Liver (tissue), 3 donors: ENCODE results near the gene LYSMD1.

ENCODE experiments used
- CTCF ChIP-seq: fragments of 150-350 bp; IDR thresholded peaks from 2 replicates; pipeline ENCODE4 v1.5.1; 2017; ENCODE audit warnings: improper control_type of control experiment, low read depth, low read length; ENCODE audit not compliant: missing input control
- HNF4G ChIP-seq: IDR thresholded peaks from 2 replicates; pipeline ENCODE4 v1.6.1; 2016; ENCODE audit warnings: antibody characterized with exemption
- JUND ChIP-seq, 2 donors: IDR thresholded peaks; 2 replicates each; pipeline ENCODE4 v1.6.1; 2016; ENCODE audit warnings: antibody characterized with exemption in 2 of 2
- TAF1 ChIP-seq: conservative IDR thresholded peaks from 2 replicates; pipeline ENCODE4 v1.6.1; 2016; ENCODE audit warnings: antibody characterized with exemption, mild to moderate bottlenecking
- ZBTB33 ChIP-seq: IDR thresholded peaks from 2 replicates; pipeline ENCODE4 v1.6.1; 2016; ENCODE audit warnings: antibody characterized with exemption
- TF ChIP-seq, protein P1 (sequence below): IDR thresholded peaks from 2 replicates; pipeline ENCODE4 v1.6.1; 2016; ENCODE audit warnings: antibody characterized with exemption, mild to moderate bottlenecking
- donor health status: healthy.
- donor health status: healthy.

DNA sequence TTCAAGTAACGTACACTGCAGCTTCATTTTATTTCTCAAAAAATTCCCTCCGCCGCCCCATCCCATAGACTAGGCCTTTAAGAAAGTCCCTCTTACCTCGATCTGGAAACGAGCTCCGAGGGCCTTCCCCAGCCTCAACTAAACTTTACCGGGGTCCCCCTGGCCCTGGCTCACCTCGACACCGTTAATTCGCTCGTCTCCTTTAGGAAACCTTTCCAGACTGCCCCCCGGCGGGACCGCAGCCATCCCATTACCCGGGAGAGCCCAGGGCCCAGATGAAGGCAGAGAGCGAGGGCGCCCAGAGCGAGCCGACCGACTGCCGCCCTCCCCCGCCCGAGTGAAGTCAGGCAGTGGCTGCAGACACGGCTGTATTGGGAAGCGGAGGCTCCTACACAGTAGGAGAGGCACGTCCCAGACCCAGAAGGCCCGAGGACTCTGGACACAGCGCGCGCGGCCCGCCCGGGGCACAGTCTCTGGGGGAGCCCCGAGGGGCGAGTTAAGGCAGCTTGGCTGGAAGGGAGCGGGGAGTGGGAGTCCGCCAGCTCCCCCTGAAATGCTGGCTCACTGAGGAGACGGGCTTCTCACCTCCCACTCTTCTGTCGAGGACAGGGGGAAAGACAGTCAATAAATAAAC, 33.9 kb downstream of the LYSMD1 start:
- TF ChIP-seq CTCF (no peak), TAF1 (no peak), HNF4G (no peak), ZBTB33 (no peak), JUND (IDR thresholded peaks at IDR 0.05) (no peak)
- TF ChIP-seq, protein P1, sequence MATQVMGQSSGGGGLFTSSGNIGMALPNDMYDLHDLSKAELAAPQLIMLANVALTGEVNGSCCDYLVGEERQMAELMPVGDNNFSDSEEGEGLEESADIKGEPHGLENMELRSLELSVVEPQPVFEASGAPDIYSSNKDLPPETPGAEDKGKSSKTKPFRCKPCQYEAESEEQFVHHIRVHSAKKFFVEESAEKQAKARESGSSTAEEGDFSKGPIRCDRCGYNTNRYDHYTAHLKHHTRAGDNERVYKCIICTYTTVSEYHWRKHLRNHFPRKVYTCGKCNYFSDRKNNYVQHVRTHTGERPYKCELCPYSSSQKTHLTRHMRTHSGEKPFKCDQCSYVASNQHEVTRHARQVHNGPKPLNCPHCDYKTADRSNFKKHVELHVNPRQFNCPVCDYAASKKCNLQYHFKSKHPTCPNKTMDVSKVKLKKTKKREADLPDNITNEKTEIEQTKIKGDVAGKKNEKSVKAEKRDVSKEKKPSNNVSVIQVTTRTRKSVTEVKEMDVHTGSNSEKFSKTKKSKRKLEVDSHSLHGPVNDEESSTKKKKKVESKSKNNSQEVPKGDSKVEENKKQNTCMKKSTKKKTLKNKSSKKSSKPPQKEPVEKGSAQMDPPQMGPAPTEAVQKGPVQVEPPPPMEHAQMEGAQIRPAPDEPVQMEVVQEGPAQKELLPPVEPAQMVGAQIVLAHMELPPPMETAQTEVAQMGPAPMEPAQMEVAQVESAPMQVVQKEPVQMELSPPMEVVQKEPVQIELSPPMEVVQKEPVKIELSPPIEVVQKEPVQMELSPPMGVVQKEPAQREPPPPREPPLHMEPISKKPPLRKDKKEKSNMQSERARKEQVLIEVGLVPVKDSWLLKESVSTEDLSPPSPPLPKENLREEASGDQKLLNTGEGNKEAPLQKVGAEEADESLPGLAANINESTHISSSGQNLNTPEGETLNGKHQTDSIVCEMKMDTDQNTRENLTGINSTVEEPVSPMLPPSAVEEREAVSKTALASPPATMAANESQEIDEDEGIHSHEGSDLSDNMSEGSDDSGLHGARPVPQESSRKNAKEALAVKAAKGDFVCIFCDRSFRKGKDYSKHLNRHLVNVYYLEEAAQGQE: no peak
